ENCODE results near the gene NPR2.

Gene NPR2

DNA sequence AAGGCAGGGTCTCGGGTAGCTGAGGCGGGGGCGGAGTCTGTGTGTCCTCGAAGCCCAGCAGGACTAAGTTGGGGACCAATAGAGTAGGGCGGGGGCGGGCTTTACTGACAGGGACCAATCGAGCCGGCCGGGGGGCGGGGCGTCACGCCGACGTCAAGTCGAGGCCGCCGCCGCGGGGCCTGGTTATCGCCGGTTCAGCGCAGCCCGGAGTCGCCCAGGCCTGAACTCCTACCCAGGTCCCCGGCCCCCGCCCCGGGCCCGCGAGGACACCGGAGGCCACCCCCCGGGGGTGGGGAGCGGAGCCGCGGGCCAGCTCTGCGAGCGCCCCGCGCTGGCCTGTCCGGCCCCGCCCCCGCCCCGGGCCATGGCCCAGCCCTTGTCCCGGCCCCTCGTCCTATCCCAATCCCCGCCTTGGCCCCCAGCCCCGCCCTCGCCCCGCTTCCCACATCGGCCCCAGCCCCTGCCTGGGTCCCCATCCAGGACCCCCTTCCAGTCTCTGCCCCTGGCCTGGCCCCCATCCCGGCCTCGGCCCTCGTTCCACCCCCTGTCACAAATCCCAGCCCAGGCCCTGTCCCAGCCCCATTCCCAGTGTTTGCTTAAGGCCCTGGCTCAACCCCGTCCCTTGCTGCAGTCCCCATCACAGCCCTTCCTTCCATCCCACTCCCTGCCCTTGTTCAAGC lies 37.8 kb downstream of the NPR2 start, which contains the start of gene TMEM8B:
TSS of gene TMEM8B (plus strand) at position 145 of the 680 bp plus-strand sequence. CDS start at position 365, 220 bp downstream.
- no peaks in the 10 kb centered on the region for H3K9me3 Mint-ChIP-seq
- peaks cover 35% of the 10 kb centered on the region for H3K4me1 Mint-ChIP-seq
- H3K4me3 Mint-ChIP-seq = peak within 1 kb of the TSS; percentile 92
- H3K27ac Mint-ChIP-seq = peak within 1 kb of the TSS; percentile 85
- H3K27me3 Mint-ChIP-seq = no peaks in the 10 kb centered on the region
- no peaks in the 10 kb centered on the region for H3K36me3 Mint-ChIP-seq

DNA sequence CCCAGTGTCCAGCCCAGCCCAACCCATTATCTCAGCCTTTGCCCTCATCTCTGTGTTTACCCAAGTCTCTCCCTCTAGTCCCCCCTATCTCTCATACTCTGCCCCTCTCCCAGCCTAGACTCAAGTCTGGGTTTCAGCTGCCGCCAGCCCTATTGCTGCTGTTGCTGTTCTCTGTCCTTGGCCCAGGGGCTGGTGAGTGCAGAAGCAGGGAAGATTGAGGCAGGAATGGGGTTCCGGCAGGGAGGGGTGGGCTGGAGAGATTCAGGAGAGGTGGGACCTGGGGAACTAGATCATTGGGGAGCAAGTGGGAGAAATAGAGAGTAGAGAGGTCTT lies 38.3 kb downstream of the NPR2 start:
- Mint-ChIP-seq H3K4me1 (peaks cover 39% of the 10 kb centered on the region), H3K36me3 (no peaks in the 10 kb centered on the region), H3K27ac (peak overlapping the region; percentile 85), H3K9me3 (no peaks in the 10 kb centered on the region), H3K27me3 (no peaks in the 10 kb centered on the region), H3K4me3 (peak overlapping the region; percentile 73)

DNA sequence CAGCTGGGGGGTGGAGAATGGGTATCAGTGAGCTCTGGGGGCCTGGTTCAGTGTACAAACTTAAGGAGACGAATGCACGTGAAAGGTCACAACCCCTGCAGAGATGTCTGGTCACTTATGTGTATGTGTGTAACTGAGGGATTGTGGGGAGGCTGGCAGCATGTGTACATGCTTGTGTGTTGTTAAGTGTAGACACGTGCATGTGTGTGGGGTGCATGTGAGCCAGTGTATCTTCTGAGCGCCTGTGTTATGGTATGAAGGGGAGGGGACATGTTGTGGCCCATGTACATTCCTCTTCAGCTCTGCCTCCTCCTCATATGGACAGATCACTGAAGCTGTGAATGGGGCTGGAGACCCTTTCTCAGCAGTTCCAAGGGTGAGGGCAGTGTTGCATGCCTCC lies 39.6 kb downstream of the NPR2 start:
- Mint-ChIP-seq H3K27ac (no peak overlapping the region), H3K36me3 (no peaks in the 10 kb centered on the region), H3K4me1 (peaks cover 36% of the 10 kb centered on the region), H3K9me3 (no peaks in the 10 kb centered on the region), H3K27me3 (no peaks in the 10 kb centered on the region), H3K4me3 (no peak overlapping the region)

DNA sequence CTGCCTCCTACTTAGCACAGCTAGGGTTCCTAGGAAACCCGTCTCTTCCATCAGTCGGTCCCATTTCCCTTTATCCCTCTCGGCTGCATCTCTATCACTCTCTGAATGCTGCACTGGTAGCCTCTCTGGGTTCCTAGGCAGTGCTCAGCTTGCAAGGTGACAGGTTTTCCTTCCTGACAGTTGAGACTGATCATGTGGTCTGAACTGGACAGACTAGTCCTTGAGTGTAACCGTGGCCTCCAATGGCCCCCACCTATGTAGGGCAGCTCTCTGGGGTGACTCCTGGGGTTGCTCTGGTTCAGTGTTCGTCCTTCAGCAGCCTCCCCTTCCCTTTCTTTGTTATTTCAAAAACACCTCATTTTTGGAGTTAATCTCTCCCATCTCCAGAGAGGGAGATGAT lies 41.4 kb downstream of the NPR2 start:
- H3K4me3 Mint-ChIP-seq = no peak overlapping the region
- no peaks in the 10 kb centered on the region for H3K27me3 Mint-ChIP-seq
- peaks cover 33% of the 10 kb centered on the region for H3K4me1 Mint-ChIP-seq
- no peaks in the 10 kb centered on the region for H3K9me3 Mint-ChIP-seq
- no peak overlapping the region for H3K27ac Mint-ChIP-seq
- no peaks in the 10 kb centered on the region for H3K36me3 Mint-ChIP-seq

DNA sequence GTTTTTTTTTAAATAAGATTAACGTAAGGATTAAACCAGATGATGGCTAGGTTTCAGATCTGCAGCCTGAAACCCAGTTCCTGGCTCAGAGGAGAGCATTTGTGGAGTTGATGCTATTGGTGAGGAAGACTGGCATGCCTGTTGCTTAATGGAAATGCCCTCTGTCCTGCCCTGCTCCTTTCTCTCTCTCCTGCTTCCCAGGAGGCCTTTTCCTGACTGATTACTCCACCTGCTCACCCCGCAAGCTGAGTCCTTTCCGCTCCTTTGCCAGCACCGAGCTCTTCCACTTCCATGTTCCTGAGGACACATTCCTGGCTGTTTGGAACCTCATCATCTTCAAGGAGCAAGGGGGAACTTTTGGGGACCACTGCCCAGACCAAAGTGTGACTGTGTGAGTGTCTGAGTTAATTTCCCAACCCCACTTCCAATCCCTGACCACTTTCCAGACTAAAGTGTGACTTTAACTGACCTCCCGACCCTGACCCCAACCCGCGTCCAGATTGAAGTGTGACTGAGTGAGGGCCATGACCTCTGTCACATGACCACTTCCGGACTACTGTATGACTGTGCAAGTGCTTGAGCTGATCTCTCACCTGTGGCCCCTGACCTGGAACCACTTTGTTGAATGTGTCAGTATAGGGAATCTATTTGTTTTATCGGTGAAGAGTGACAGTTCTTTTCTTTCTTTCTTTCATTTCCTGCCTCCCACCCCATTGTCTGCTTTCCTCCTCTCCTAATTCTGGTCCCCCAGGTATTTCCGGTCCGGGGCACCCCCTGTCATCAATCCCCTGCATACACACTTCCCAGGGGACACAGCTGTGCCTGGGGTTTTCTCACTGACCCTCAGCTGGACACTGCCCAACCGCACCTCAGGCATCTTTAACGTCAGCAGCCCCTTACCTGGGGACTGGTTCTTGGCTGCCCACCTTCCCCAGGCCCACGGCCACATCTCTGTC lies 43.1 kb downstream of the NPR2 start:
- H3K9me3 Mint-ChIP-seq = no peaks in the 10 kb centered on the region
- no peak overlapping the region for H3K27ac Mint-ChIP-seq
- no peaks in the 10 kb centered on the region for H3K36me3 Mint-ChIP-seq
- H3K27me3 Mint-ChIP-seq = no peaks in the 10 kb centered on the region
- no peak overlapping the region for H3K4me3 Mint-ChIP-seq
- H3K4me1 Mint-ChIP-seq = peaks cover 23% of the 10 kb centered on the region

DNA sequence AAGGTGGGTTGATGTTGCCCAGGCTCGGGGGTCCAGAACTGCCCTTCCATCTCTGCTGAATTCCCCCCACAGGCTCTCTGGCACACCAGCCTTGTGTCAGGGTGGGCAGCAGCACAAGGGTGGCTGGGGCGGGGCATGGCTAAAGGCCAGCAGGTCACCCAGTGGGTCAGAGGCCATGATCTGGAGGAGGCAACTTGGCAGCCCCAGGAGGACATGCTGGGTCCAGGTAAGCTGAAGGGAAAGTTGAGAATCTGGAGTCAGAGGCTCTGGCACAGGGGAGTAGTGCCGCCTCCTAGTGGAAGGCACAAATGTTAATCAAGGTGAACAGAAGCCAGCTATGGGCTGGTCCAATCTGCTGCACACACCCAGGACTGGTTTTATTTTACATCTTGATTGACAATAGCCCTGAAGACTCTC lies 43.8 kb downstream of the NPR2 start:
- no peaks in the 10 kb centered on the region for H3K9me3 Mint-ChIP-seq
- H3K36me3 Mint-ChIP-seq = no peaks in the 10 kb centered on the region
- no peak overlapping the region for H3K4me3 Mint-ChIP-seq
- no peaks in the 10 kb centered on the region for H3K27me3 Mint-ChIP-seq
- no peak overlapping the region for H3K27ac Mint-ChIP-seq
- H3K4me1 Mint-ChIP-seq = peaks cover 16% of the 10 kb centered on the region

DNA sequence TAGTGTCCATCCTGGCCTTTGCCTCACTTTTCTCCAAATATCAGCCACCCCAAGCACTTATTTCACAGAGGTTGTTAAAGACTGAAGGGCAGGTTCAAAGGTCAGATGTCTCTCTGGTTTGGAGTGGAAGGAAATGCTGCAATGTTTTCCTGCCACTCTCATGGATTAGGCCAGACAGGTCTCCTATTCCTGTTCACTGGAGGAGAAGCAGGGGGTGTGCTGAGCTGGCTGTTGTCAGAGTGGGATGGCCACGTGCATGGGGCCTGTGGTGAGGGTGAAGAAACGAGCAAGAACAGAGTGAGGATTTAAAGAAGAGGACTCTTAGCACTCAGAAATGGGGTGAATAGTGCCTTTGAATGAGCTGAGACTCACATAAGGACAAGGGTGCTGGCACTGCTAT lies 44.4 kb downstream of the NPR2 start:
- Mint-ChIP-seq H3K4me3 (no peak overlapping the region), H3K4me1 (peaks cover 11% of the 10 kb centered on the region), H3K9me3 (no peaks in the 10 kb centered on the region), H3K27me3 (no peaks in the 10 kb centered on the region), H3K27ac (no peak overlapping the region), H3K36me3 (no peaks in the 10 kb centered on the region)

DNA sequence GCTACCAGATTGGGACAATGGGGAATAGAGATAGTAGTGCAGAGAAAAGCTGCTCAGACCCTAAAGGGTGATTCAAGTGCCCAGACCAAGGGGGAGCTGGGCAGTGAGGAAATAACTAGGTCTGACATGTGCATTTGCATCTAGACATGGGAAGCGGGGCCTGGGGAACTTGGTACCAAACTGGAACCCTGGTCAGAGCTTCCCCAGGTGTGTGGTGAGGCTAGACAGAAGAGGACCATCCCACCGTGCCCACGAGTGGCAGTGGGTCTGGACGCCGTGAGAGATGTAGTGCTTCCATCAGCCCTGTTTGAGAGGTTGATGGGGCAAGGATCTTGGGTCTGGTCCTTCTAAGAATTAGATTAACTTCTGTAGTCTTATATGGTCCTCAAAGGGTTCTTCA lies 45.2 kb downstream of the NPR2 start:
- Mint-ChIP-seq H3K27ac (no peak overlapping the region), H3K9me3 (no peaks in the 10 kb centered on the region), H3K4me1 (peaks cover 4% of the 10 kb centered on the region), H3K4me3 (no peak overlapping the region), H3K36me3 (no peaks in the 10 kb centered on the region), H3K27me3 (no peaks in the 10 kb centered on the region)

DNA sequence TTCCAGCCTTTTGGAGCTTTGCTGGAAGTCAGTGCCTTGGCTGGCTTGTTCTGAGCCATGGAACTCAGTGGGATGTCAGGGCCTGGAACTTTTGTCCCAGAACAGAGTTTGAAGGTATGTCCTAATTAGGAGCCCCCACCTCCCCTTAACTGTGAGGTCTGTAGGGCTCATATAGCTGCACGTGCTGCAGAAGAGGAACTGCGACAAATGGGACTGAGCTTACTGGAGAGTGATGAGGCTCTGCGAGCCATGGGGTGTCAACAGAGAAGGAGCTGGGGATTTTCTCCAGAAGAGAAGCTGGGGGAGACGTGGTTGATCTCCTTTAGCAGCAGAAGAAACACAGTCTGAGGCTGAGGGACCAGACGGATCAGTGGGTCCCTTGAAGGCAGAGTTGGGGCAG lies 48.5 kb downstream of the NPR2 start:
- H3K4me1 Mint-ChIP-seq = peaks cover 11% of the 10 kb centered on the region
- H3K27ac Mint-ChIP-seq = no peak overlapping the region

DNA sequence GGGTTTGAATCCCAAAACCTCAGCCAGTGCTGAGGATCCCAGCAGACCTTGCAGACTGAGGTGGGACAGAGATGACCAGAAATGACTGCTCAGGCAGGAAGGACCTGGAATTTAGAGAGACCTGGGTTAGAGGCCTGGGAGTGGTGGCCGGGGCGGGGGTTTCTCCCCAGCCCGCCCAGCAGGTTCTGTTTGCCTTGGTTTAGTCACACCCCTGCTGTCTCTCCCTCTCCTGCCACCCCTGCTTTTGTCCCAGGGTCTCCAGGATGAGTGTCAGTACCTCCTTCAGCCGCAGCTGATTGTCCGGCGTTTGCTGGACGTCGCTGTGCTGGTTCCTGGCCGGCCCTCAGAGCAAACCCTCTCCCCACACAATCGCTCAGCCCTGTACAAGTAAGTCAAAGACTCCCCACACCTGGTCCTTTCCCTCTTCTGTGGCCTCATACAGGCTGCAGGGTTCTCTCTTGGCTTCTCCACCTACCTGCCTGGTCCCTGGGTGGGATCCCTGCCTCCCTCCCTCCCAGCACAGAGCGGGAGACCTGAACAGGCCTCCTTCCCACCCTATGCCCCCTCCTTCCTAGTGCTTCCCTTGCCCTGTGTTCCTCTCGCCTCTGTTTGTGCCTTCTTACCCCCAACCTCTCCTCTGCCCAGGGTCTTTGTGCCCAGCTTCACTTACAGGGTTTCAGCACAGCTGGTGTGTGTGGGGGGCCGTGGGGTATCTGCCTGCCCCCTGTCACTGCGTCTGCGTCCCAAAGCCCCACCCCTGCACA lies 49.7 kb downstream of the NPR2 start:
- no peak overlapping the region for H3K4me3 Mint-ChIP-seq
- no peaks in the 10 kb centered on the region for H3K27me3 Mint-ChIP-seq
- no peaks in the 10 kb centered on the region for H3K9me3 Mint-ChIP-seq
- H3K36me3 Mint-ChIP-seq = no peaks in the 10 kb centered on the region
- H3K4me1 Mint-ChIP-seq = peaks cover 20% of the 10 kb centered on the region
- no peak overlapping the region for H3K27ac Mint-ChIP-seq

More for the DNA sequence above, 48.5 kb downstream of the NPR2 start:
- Mint-ChIP-seq H3K27me3 (no peaks in the 10 kb centered on the region), H3K4me3 (no peak overlapping the region), H3K36me3 (no peaks in the 10 kb centered on the region), H3K9me3 (no peaks in the 10 kb centered on the region)

DNA sequence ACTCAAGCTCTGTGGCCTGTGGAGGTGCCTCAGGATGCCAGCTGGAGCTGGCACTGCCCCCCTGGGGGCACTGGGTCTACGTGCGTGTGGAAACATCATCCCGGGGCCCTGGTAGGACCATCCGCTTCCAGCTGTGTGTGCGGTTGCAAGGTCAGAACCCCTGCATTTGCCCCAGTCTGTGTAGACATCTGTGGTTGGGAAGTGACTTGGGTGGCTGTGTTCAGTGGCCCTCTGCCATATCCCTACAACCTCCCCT lies 50.2 kb downstream of the NPR2 start:
- Mint-ChIP-seq H3K36me3 (no peaks in the 10 kb centered on the region), H3K9me3 (no peaks in the 10 kb centered on the region), H3K27me3 (no peaks in the 10 kb centered on the region), H3K27ac (no peak overlapping the region), H3K4me1 (peaks cover 20% of the 10 kb centered on the region), H3K4me3 (no peak overlapping the region)

DNA sequence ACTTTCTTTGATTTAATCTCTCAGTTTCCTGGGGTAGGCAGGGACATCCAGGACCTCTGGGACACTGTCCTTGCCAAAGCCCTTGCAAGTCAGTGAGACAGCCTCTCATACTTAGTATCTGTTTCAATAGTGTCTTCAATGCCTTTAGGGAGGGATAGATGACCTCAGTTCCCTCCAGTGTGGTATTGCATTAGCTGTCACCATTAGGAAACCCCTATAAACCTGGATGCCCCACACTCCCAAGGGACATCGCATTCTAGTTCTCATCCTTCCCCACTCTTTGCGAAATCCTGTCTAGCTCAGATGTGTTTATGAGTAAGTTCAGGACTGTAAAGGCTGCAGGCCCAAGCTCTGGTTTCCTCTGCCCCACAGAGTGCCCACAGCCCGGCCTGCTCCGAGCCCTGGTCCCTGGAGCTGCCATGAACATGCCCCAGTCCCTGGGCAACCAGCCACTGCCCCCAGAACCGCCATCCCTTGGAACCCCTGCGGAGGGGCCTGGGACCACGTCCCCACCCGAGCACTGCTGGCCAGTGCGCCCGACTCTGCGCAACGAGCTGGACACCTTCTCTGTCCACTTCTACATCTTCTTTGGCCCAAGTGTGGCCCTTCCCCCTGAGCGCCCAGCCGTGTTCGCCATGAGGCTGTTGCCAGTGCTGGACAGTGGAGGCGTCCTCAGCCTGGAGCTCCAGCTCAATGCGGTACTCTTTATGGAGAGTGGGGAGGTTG lies 50.8 kb downstream of the NPR2 start:
- Mint-ChIP-seq H3K4me1 (peaks cover 24% of the 10 kb centered on the region), H3K27me3 (no peaks in the 10 kb centered on the region), H3K9me3 (no peaks in the 10 kb centered on the region), H3K4me3 (no peak overlapping the region), H3K27ac (no peak overlapping the region), H3K36me3 (no peaks in the 10 kb centered on the region)

DNA sequence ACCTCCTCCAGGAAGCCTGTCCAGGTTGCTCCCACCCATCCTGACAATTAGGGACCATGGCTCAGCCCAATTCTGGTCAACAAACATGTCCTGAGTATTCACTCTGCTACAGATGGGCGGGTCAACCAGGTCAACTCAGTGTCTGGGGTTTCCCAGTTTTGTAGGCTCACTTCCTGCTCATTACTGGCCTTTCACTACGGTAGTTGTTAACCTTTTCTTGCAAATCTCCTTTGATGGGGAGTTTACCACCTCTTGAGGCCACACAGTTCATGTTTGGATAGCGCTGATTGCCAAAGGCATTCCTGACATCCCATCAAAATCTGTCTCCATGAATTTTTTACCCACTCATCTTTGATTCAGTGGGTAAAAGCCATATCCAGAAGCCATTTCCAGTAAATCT lies 51.4 kb downstream of the NPR2 start:
- Mint-ChIP-seq H3K27me3 (no peaks in the 10 kb centered on the region), H3K4me3 (no peak overlapping the region), H3K27ac (no peak overlapping the region), H3K9me3 (no peaks in the 10 kb centered on the region), H3K36me3 (no peaks in the 10 kb centered on the region), H3K4me1 (peaks cover 24% of the 10 kb centered on the region)

DNA sequence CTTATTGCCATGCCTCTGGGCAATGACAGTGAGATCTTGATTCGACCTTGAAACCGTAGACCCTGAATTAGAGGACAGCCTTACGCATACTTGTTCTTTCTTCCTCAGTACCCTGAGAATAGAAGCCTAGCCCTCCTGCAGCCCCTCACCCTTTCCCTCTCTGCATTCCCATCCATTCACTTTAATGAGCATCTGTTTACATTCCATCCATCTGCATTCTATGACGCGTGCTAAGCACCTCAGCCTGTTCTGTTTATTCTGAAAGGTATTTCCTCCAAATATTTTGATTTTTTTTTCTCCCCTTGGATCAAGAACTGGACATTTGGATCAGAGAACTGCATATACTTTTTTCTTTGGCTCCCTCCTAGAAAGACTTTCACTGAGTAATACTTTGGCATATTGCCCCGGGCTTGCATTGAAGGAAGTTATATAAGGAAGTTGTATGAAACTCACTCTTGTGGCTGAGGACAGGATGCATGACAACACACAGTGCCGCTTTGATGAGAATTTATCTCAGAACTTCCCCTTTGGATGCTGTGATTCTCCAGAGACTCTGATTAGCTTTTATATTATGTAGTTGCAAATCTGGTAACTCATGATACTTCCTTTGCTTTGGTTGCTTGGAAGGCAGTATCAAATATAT lies 53.4 kb downstream of the NPR2 start:
- Mint-ChIP-seq H3K27me3 (no peaks in the 10 kb centered on the region), H3K36me3 (no peaks in the 10 kb centered on the region), H3K9me3 (no peaks in the 10 kb centered on the region), H3K4me1 (peaks cover 24% of the 10 kb centered on the region), H3K4me3 (no peak overlapping the region), H3K27ac (no peak overlapping the region)
